ENCODE results near the gene SLC37A2. TPM values are rescaled to one million over a fixed set of nuclear protein-coding genes. Genes with fewer than 3 reads are reported as not detected.
A peak's percentile ranks its signal among the peaks of the same experiment; 100 is the strongest.

SLC37A2 gene
- total RNA-seq, 1 donor from 2014 or later = 2.4 TPM

DNA sequence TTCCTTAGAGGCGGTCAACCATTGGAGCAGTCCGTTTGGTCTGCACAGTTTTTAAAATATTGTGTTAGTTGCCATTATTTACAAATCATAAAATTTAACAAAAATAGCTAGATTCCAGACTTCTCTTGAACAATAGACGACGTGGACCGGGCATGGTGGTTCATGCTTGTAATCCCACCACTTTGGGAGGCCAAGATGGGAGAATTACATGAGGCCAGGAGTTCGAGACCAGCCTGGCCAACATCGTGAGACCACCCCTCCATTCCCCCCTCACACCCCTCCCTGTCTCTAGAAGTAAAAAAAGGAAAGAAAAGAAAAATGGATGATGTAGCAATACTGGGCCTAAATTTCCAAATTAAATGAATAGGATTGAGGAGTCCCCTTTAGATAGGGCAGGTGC lies 965 bp downstream of the SLC37A2 start:
- Histone ChIP-seq H3K27ac (replicated peaks) (no peak overlapping the region), H3K36me3 (no peaks in the 10 kb centered on the region), H3K4me3 (peak overlapping the region; percentile 73), H3K27me3 (ENCODE audit: low read depth) (peaks cover 51% of the 10 kb centered on the region), H3K4me1 (peaks cover 11% of the 10 kb centered on the region), H3K9me3 (replicated peaks) (no peaks in the 10 kb centered on the region)
- TF ChIP-seq, protein P1, sequence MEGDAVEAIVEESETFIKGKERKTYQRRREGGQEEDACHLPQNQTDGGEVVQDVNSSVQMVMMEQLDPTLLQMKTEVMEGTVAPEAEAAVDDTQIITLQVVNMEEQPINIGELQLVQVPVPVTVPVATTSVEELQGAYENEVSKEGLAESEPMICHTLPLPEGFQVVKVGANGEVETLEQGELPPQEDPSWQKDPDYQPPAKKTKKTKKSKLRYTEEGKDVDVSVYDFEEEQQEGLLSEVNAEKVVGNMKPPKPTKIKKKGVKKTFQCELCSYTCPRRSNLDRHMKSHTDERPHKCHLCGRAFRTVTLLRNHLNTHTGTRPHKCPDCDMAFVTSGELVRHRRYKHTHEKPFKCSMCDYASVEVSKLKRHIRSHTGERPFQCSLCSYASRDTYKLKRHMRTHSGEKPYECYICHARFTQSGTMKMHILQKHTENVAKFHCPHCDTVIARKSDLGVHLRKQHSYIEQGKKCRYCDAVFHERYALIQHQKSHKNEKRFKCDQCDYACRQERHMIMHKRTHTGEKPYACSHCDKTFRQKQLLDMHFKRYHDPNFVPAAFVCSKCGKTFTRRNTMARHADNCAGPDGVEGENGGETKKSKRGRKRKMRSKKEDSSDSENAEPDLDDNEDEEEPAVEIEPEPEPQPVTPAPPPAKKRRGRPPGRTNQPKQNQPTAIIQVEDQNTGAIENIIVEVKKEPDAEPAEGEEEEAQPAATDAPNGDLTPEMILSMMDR (IDR thresholded peaks at IDR 0.05; ENCODE audit: borderline replicate concordance) = no peak
- intact Hi-C loops (cut with micrococcal nuclease) = no loop called here
- no peak for DNase-seq

DNA sequence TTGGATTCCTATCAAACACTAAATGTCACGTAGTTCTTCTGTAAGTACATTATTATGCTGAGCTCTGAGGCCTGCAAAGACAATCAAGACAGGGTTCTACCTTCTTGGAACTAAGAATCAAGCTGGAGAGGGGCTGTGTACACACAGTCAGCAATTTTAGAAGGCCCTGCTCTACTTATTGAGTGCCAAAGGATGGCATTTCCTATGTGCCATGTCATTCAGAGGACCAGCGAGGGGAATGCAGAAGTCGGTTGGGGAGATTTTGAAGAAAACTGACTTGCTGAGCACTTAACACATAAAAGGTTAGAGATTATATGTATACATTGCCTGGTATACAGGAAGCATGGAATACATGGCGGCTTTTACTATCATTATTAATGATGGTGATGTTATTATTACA lies 5.3 kb downstream of the SLC37A2 start:
- intact Hi-C loops (cut with micrococcal nuclease) = no loop called here
- Histone ChIP-seq H3K4me3 (no peak overlapping the region), H3K9me3 (replicated peaks) (no peaks in the 10 kb centered on the region), H3K36me3 (no peaks in the 10 kb centered on the region), H3K27ac (replicated peaks) (no peak overlapping the region), H3K4me1 (peaks cover 7% of the 10 kb centered on the region), H3K27me3 (ENCODE audit: low read depth) (peaks cover 83% of the 10 kb centered on the region)
- no peak for DNase-seq
- TF ChIP-seq, protein P1 (IDR thresholded peaks at IDR 0.05; ENCODE audit: borderline replicate concordance) = no peak

DNA sequence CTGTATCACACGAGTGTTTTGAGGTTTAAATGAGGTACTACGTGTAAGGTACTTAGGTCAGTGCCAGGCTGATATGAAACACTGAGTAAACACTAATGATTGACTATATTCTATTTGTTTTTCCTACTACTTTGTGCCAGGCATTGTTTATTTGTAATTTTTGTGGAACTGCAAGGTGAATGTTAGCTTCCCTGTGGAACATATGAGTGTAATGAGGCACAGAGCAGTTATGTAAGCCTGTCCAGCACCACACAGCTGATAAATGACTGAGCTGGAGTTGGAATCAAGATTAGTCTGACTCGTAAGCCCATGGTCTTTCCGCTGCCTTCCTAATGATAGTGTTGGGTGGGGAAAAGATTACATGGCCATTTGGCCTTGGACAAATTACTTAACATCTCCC lies 5.9 kb downstream of the SLC37A2 start:
- H3K27ac ChIP-seq (replicated peaks) = no peak overlapping the region
- no peaks in the 10 kb centered on the region for H3K36me3 ChIP-seq
- peaks cover 87% of the 10 kb centered on the region for H3K27me3 ChIP-seq (ENCODE audit: low read depth)
- H3K9me3 ChIP-seq (replicated peaks) = no peaks in the 10 kb centered on the region
- H3K4me1 ChIP-seq = peaks cover under 1% of the 10 kb centered on the region
- DNase-seq = no peak
- H3K4me3 ChIP-seq = no peak overlapping the region
- TF ChIP-seq, protein P1 (IDR thresholded peaks at IDR 0.05; ENCODE audit: borderline replicate concordance) = no peak
- intact Hi-C loops (cut with micrococcal nuclease) = no loop called here

DNA sequence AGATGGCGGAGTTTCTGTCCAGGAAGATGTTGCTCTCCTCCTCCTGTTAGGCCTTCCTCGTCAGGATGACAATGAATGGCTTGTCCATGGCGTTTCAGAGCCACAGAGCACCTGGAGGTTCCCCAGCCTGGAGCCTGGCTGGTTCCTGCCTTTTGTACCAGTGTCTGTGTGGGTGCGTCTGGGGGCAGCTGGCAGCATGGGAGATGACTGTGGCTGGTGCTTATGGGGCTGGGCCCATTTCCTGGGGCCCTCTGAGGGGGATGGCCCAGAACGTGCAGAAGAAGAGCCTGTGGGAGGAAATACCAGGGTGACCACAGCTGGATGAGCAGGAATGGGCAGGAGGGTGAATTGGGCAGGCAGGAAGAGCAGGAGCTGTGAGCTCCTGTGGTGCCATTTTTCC lies 6.7 kb downstream of the SLC37A2 start:
- peaks cover 87% of the 10 kb centered on the region for H3K27me3 ChIP-seq (ENCODE audit: low read depth)
- DNase-seq = no peak
- no peaks in the 10 kb centered on the region for H3K36me3 ChIP-seq
- TF ChIP-seq, protein P1 (IDR thresholded peaks at IDR 0.05; ENCODE audit: borderline replicate concordance) = no peak
- no peaks in the 10 kb centered on the region for H3K9me3 ChIP-seq (replicated peaks)
- H3K4me3 ChIP-seq = no peak overlapping the region
- H3K4me1 ChIP-seq = no peaks in the 10 kb centered on the region
- peak overlapping the region; percentile 33 for H3K27ac ChIP-seq (replicated peaks)
- intact Hi-C loops (cut with micrococcal nuclease) = no loop called here

DNA sequence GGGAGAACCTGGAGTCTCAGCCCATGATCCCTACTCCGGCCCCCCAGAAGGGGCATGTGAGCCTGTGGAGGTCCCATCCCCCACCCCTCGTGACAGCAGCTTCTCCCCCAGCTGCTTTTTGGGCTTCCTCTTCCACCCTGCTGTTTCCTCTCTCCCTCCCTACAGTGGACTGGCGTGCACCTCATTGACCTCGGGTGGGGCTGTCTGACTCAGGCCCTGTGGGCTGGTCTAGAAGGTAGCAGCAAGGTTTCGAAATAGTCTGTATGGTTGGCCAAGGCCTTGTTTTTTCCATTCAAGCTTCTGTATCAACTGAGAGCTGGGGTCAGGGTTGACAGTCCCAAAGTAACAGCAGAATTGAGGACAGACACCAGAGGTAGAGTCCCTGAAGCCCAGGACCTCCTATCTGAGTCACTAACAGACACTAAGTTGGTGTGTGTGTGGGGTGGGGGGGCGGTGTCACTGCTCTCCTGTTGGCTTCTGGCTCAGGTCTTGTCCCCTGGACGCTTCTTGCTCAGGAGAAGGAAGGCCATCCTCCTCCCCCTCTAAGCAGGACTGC lies 7.7 kb downstream of the SLC37A2 start:
- Histone ChIP-seq H3K9me3 (replicated peaks) (no peaks in the 10 kb centered on the region), H3K4me3 (no peak overlapping the region), H3K27ac (replicated peaks) (peak overlapping the region; percentile 40), H3K27me3 (ENCODE audit: low read depth) (peaks cover 87% of the 10 kb centered on the region), H3K36me3 (no peaks in the 10 kb centered on the region), H3K4me1 (no peaks in the 10 kb centered on the region)
- DNase-seq = peak; percentile 52
- intact Hi-C loops (cut with micrococcal nuclease) = no loop called here
- TF ChIP-seq, protein P1 (IDR thresholded peaks at IDR 0.05; ENCODE audit: borderline replicate concordance) = no peak
